GM19193 (cell line): ENCODE measurements around the gene GLS.

Experiments used
- POLR2A ChIP-seq: IDR thresholded peaks from 4 replicates; pipeline ENCODE4 v1.6.1; 2011; ENCODE audit not compliant: insufficient read depth, insufficient read length; ENCODE audit errors: extremely low read depth

GLS gene

GRCh38 chr2:190999058-190999457 is 118.4 kb downstream of the GLS start:
- peak; percentile 28 for TF ChIP-seq POLR2A

GRCh38 chr2:190999949-191000665 is 119.5 kb downstream of the GLS start:
- TF ChIP-seq POLR2A = peak; percentile 23

- no peak for TF ChIP-seq POLR2A
Measured at GRCh38 chr2:191001032-191001431, 120.4 kb downstream of the GLS start.

- peak; percentile 52 for TF ChIP-seq POLR2A
Measured at GRCh38 chr2:191001624-191002023, 121.0 kb downstream of the GLS start.

GRCh38 chr2:191003405-191004309 is 123.0 kb downstream of the GLS start:
- TF ChIP-seq POLR2A = no peak

GRCh38 chr2:191006297-191006696 is 125.7 kb downstream of the GLS start:
- TF ChIP-seq POLR2A = peak; percentile 5

- TF ChIP-seq POLR2A = peak; percentile 41
Measured at GRCh38 chr2:191006997-191007783, 126.6 kb downstream of the GLS start.

GRCh38 chr2:191008286-191008685 is 127.7 kb downstream of the GLS start:
- no peak for TF ChIP-seq POLR2A

GRCh38 chr2:191009541-191010374 is 129.1 kb downstream of the GLS start:
- TF ChIP-seq POLR2A = peak; percentile 5

GRCh38 chr2:191010887-191011885 is 130.6 kb downstream of the GLS start:
- peak; percentile 66 for TF ChIP-seq POLR2A

- TF ChIP-seq POLR2A = no peak
Measured at GRCh38 chr2:191012346-191012745, 131.7 kb downstream of the GLS start.

- no peak for TF ChIP-seq POLR2A
Measured at GRCh38 chr2:191012845-191013681, 132.4 kb downstream of the GLS start.
